NCI-H446 treated with DMSO at 0.1 percent for 48 hours (cell line): ENCODE data around the gene PDGFRB.

Source experiments
- DNase-seq: peaks from one replicate; lab custom pipeline; 2025; lab: John Stamatoyannopoulos, UW

Gene PDGFRB

DNA sequence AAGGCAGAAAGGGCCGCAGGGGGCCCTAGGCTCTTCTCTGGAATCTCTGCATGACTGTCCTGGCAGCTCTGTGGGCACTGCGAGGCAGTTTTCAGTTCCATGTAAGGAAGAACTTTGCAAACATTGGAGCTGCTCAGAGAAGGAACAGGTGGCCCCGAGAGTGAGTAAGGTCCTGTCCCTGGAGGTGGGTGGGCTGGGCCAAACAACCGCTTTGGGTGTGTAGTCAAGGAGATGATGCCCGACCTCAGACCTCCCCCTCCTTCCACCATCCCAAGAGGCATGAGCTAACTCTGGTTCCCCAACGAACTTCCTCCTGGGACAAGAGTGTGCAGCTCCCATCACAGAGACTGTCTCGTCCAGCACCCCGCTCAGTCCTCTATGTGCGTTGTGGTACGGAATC, 89.8 kb downstream of the PDGFRB start:
- no peak for DNase-seq

DNA sequence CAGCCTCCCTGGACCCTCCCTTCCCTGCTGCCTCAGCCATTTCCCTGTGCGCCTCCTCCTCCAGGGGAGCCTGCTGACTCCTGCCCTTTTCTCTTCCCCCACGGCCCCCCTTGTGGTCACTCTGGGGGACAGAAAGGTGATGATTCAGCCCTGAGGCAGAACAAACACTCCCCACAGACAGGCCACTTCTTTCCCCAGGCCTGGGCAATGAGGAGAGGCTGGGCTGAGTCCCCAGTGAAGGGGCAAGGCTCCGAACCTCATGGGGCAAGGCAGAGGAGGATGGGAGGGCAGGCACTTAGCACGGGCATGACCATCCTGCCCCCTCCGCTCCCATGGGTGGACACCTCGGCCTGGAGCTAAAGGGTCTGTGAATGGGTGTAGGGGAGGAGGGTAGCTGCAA, 90.3 kb downstream of the PDGFRB start:
- DNase-seq = no peak

DNA sequence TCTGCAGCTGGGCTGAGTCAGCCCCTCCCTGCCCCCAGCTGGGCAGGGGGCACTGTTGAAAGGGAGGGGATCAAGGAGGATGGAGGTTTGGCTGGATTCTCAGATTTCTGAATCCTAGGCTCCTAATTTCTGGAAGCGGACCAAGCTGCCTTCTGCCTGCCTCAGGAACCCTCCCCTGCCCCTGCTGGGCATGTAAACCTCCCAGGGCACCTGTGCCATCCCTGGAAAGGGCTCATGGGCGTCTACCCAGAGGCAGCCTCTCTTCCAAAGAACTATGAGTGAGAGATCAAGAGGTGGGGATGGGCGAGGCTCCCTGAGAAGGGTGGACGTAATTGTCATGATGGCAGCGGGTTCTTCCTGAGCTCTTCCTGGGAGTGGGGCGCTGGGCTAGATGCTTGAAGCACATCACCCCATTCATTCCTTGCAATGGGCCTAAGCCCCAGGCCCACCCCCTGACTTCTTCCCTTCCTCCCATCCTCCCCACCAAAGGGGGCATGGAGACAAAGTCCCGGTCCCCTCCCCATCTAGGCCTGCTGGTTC, 90.9 kb downstream of the PDGFRB start:
- DNase-seq = no peak
